Naive B cell (primary cell): ENCODE measurements around the gene LMLN. TPM values are rescaled to one million over a fixed set of nuclear protein-coding genes. Genes with fewer than 3 reads are reported as not detected.
"Not testable (repeated sequence)": the region's sequence is repeated elsewhere in the genome, so short reads cannot be mapped to it uniquely, and the experiment has no call there.

Experiments used
- ATAC-seq, 2 donors: fragments of 150-1000 bp; cut with Tn5 transposase; 2 replicates each; pipeline ENCODE4 v1.10.0; 2021; ENCODE audit warnings: low read depth in 2 of 2, mild to moderate bottlenecking in 2 of 2, moderate library complexity in 2 of 2
- DNase-seq: peaks from one replicate; pipeline ENCODE4 v3.0.0; 2022
- H3K27ac Mint-ChIP-seq, 6 donors: one replicate each; pipeline ENCODE4 v1.8.0; 2020 to 2022; ENCODE audit warnings: mild to moderate bottlenecking in 6 of 6, mixed read lengths in 6 of 6, moderate library complexity in 5 of 6, inconsistent platforms in 2 of 6
- H3K27me3 Mint-ChIP-seq, 3 donors: one replicate each; pipeline ENCODE4 v1.8.0; 2021 to 2022; ENCODE audit warnings: mixed read lengths in 3 of 3, mild to moderate bottlenecking in 1 of 3
- H3K36me3 Mint-ChIP-seq, 2 donors: one replicate each; pipeline ENCODE4 v1.8.0; 2020 to 2022; ENCODE audit warnings: mixed read lengths in 2 of 2, inconsistent platforms in 1 of 2, mild to moderate bottlenecking in 1 of 2
- H3K4me1 Mint-ChIP-seq, 3 donors: one replicate each; pipeline ENCODE4 v1.8.0; 2020 to 2022; ENCODE audit warnings: mixed read lengths in 3 of 3, inconsistent platforms in 1 of 3, mild to moderate bottlenecking in 1 of 3, moderate library complexity in 1 of 3
- H3K4me3 Mint-ChIP-seq, 8 donors: one replicate each; pipeline ENCODE4 v1.8.0; 2020 to 2022; ENCODE audit warnings: mild to moderate bottlenecking in 8 of 8, mixed read lengths in 8 of 8, moderate library complexity in 8 of 8, inconsistent platforms in 2 of 8
- H3K9me3 Mint-ChIP-seq, 7 donors: one replicate each; pipeline ENCODE4 v1.8.0; 2020 to 2022; ENCODE audit warnings: mixed read lengths in 7 of 7, mild to moderate bottlenecking in 5 of 7, inconsistent platforms in 2 of 7, moderate library complexity in 1 of 7
- polyA plus RNA-seq, 6 donors: library from polyadenylated mRNA; unstranded; fragments of 300-500 nt; fragmentation: Illumina TruSeq; gene quantifications; one replicate each; pipeline ENCODE4 v1.2.3, GENCODE V29; 2021; ENCODE audit warnings: low read depth in 6 of 6

LMLN gene
- polyA plus RNA-seq, 6 donors from 2014 or later, result 0.58 to 2.0 (median 0.97) TPM; not detected in 1

- H3K27me3 Mint-ChIP-seq, result peaks cover 24 to 28% (median 26%) of the 10 kb centered on the region in 3 donors
- peak; percentile 45 to 47 for ATAC-seq
- DNase-seq, result no peak
Observed at GRCh38 chr3:198079771-198080520, 119.9 kb downstream of the LMLN start.

GRCh38 chr3:198080521-198081384 is 120.7 kb downstream of the LMLN start:
- peaks cover 3 to 7% (median 5%) of the 10 kb centered on the region in 3 donors for H3K4me1 Mint-ChIP-seq
- no peaks in the 10 kb centered on the region for H3K36me3 Mint-ChIP-seq
- ATAC-seq (peak; percentile 82 to 84), DNase-seq (peak; percentile 87)
- peak overlapping the region in 4 of 6 donors; percentile 76 to 90 (median 88) for H3K27ac Mint-ChIP-seq
- H3K27me3 Mint-ChIP-seq, result peaks cover 27 to 34% (median 32%) of the 10 kb centered on the region in 3 donors
- peaks cover 0 to 9% (median 3%) of the 10 kb centered on the region in 7 donors for H3K9me3 Mint-ChIP-seq
- peak overlapping the region; percentile 82 to 93 (median 86) for H3K4me3 Mint-ChIP-seq

More at GRCh38 chr3:198079771-198080520, 119.9 kb downstream of the LMLN start:
- H3K9me3 Mint-ChIP-seq, result peaks cover 0 to 8% (median 3%) of the 10 kb centered on the region in 7 donors
- H3K4me1 Mint-ChIP-seq, result peaks cover 3 to 7% (median 5%) of the 10 kb centered on the region in 3 donors
- no peaks in the 10 kb centered on the region for H3K36me3 Mint-ChIP-seq
- peak overlapping the region in 4 of 6 donors; percentile 76 to 90 (median 88) for H3K27ac Mint-ChIP-seq
- peak overlapping the region; percentile 82 to 93 (median 86) for H3K4me3 Mint-ChIP-seq

- Mint-ChIP-seq H3K9me3 (peaks cover 0 to 9% (median 3%) of the 10 kb centered on the region in 7 donors), H3K27ac (no peak overlapping the region), H3K4me1 (peaks cover 3 to 7% (median 5%) of the 10 kb centered on the region in 3 donors), H3K36me3 (no peaks in the 10 kb centered on the region), H3K4me3 (peak overlapping the region in 5 of 8 donors; percentile 43 to 84 (median 67)), H3K27me3 (peaks cover 33 to 39% (median 34%) of the 10 kb centered on the region in 3 donors)
- DNase-seq (no peak), ATAC-seq (no peak)
Observed at GRCh38 chr3:198081421-198081844, 121.4 kb downstream of the LMLN start.

GRCh38 chr3:198082226-198082625 is 122.2 kb downstream of the LMLN start:
- not testable (repeated sequence) for H3K4me1 Mint-ChIP-seq, H3K9me3 Mint-ChIP-seq, ATAC-seq, DNase-seq, H3K36me3 Mint-ChIP-seq
- Mint-ChIP-seq H3K4me3 (peak overlapping the region in 4 of 8 donors; percentile 43 to 69 (median 67)), H3K27me3 (peaks cover 35 to 46% (median 36%) of the 10 kb centered on the region in 3 donors), H3K27ac (peak overlapping the region in 1 of 6 donors; percentile 73)

- Mint-ChIP-seq H3K27me3 (peaks cover 43 to 59% (median 50%) of the 10 kb centered on the region in 3 donors), H3K27ac (no peak overlapping the region)
Observed at GRCh38 chr3:198088421-198088955, 128.5 kb downstream of the LMLN start.

GRCh38 chr3:198090795-198091332 is 130.8 kb downstream of the LMLN start:
- Mint-ChIP-seq H3K4me3 (no peak overlapping the region), H3K4me1 (peaks cover 0 to 2% (median 0%) of the 10 kb centered on the region in 3 donors), H3K9me3 (peaks cover 2 to 11% (median 7%) of the 10 kb centered on the region in 7 donors), H3K36me3 (no peaks in the 10 kb centered on the region), H3K27me3 (peaks cover 46 to 63% (median 47%) of the 10 kb centered on the region in 3 donors), H3K27ac (no peak overlapping the region)
- ATAC-seq, result no peak
- no peak for DNase-seq

More at GRCh38 chr3:198088421-198088955, 128.5 kb downstream of the LMLN start:
- peaks cover 0 to 9% (median 6%) of the 10 kb centered on the region in 7 donors for H3K9me3 Mint-ChIP-seq
- no peak overlapping the region for H3K4me3 Mint-ChIP-seq
- no peaks in the 10 kb centered on the region for H3K36me3 Mint-ChIP-seq
- peaks cover 0 to 2% (median 0%) of the 10 kb centered on the region in 3 donors for H3K4me1 Mint-ChIP-seq
- ATAC-seq (no peak), DNase-seq (no peak)

GRCh38 chr3:198092276-198092675 is 132.3 kb downstream of the LMLN start:
- DNase-seq, result no peak
- Mint-ChIP-seq H3K4me1 (peaks cover 0 to 2% (median 0%) of the 10 kb centered on the region in 3 donors), H3K9me3 (peaks cover 2 to 23% (median 10%) of the 10 kb centered on the region in 7 donors), H3K4me3 (no peak overlapping the region), H3K27ac (no peak overlapping the region), H3K27me3 (peaks cover 33 to 54% (median 35%) of the 10 kb centered on the region in 3 donors), H3K36me3 (no peaks in the 10 kb centered on the region)
- no peak for ATAC-seq

- ATAC-seq, result peak in 1 of 2 donors; percentile 30
- Mint-ChIP-seq H3K9me3 (peaks cover 3 to 25% (median 10%) of the 10 kb centered on the region in 7 donors), H3K4me1 (peaks cover 0 to 2% (median 0%) of the 10 kb centered on the region in 3 donors), H3K4me3 (no peak overlapping the region), H3K36me3 (no peaks in the 10 kb centered on the region), H3K27me3 (peaks cover 28 to 48% (median 29%) of the 10 kb centered on the region in 3 donors), H3K27ac (no peak overlapping the region)
- DNase-seq, result no peak
Observed at GRCh38 chr3:198093112-198093679, 133.2 kb downstream of the LMLN start.

Other genes with a start within 250 kb of the LMLN start
- 10 to 100 TPM; 20.0 to 46.9 (median 24.8) TPM for gene RUBCN, start 223.3 kb upstream of the LMLN start, polyA plus RNA-seq
- gene FYTTD1, start 210.3 kb upstream of the LMLN start, polyA plus RNA-seq, result 10 to 100 TPM; 64.2 to 78.5 (median 68.8) TPM
- 10 to 100 TPM; 10.2 to 26.0 (median 13.9) TPM for gene LRCH3, start 169.0 kb upstream of the LMLN start, polyA plus RNA-seq
- gene RPL35A, start 10.0 kb upstream of the LMLN start, polyA plus RNA-seq, result 1,000 to 10,000 TPM in 5 of 6 donors, 100 to 1,000 TPM in 1; 928 to 1,990 (median 1,827) TPM